Measurements from ENCODE around the gene SLC43A1. TPM values are rescaled to one million over a fixed set of nuclear protein-coding genes. Genes with fewer than 3 reads are reported as not detected.

Gene SLC43A1
- total RNA-seq, 1 donor from 2014 or later, result 16.2 TPM

GRCh38 chr11:57482782-57483561 is 32.5 kb downstream of the SLC43A1 start:
- no peak overlapping the region for H3K27ac Mint-ChIP-seq (ENCODE audit: unreplicated experiment)
- H3K27me3 Mint-ChIP-seq (ENCODE audit: unreplicated experiment), result peaks cover 44% of the 10 kb centered on the region
- DNase-seq (ENCODE audit: extremely low spot score, unreplicated experiment), result no peak
- H3K4me1 Mint-ChIP-seq (ENCODE audit: unreplicated experiment), result peaks cover 14% of the 10 kb centered on the region
- peak; percentile 81 for TF ChIP-seq CTCF (IDR thresholded peaks at IDR 0.05)
- H3K9me3 Mint-ChIP-seq (ENCODE audit: unreplicated experiment), result no peaks in the 10 kb centered on the region
- peaks cover 8% of the 10 kb centered on the region for H3K36me3 Mint-ChIP-seq (ENCODE audit: unreplicated experiment)
- H3K4me3 Mint-ChIP-seq (ENCODE audit: unreplicated experiment), result peak overlapping the region; percentile 55

GRCh38 chr11:57481915-57482781 is 33.4 kb downstream of the SLC43A1 start:
- no peaks in the 10 kb centered on the region for H3K9me3 Mint-ChIP-seq (ENCODE audit: unreplicated experiment)
- peaks cover 52% of the 10 kb centered on the region for H3K27me3 Mint-ChIP-seq (ENCODE audit: unreplicated experiment)
- H3K4me1 Mint-ChIP-seq (ENCODE audit: unreplicated experiment), result peaks cover 14% of the 10 kb centered on the region
- TF ChIP-seq CTCF (IDR thresholded peaks at IDR 0.05), result no peak
- DNase-seq (ENCODE audit: extremely low spot score, unreplicated experiment), result no peak
- H3K4me3 Mint-ChIP-seq (ENCODE audit: unreplicated experiment), result peak overlapping the region; percentile 55
- no peak overlapping the region for H3K27ac Mint-ChIP-seq (ENCODE audit: unreplicated experiment)
- H3K36me3 Mint-ChIP-seq (ENCODE audit: unreplicated experiment), result peaks cover 8% of the 10 kb centered on the region

GRCh38 chr11:57481315-57481714 is 34.2 kb downstream of the SLC43A1 start:
- no peak for TF ChIP-seq CTCF (IDR thresholded peaks at IDR 0.05)
- DNase-seq (ENCODE audit: extremely low spot score, unreplicated experiment), result no peak
- Mint-ChIP-seq H3K4me1 (ENCODE audit: unreplicated experiment) (peaks cover 18% of the 10 kb centered on the region), H3K9me3 (ENCODE audit: unreplicated experiment) (no peaks in the 10 kb centered on the region), H3K27ac (ENCODE audit: unreplicated experiment) (no peak overlapping the region), H3K36me3 (ENCODE audit: unreplicated experiment) (peaks cover 8% of the 10 kb centered on the region), H3K4me3 (ENCODE audit: unreplicated experiment) (no peak overlapping the region), H3K27me3 (ENCODE audit: unreplicated experiment) (peaks cover 56% of the 10 kb centered on the region)

GRCh38 chr11:57480409-57481137 is 34.9 kb downstream of the SLC43A1 start:
- peak; percentile 67 for TF ChIP-seq CTCF (IDR thresholded peaks at IDR 0.05)
- Mint-ChIP-seq H3K36me3 (ENCODE audit: unreplicated experiment) (peaks cover 5% of the 10 kb centered on the region), H3K4me3 (ENCODE audit: unreplicated experiment) (no peak overlapping the region), H3K27ac (ENCODE audit: unreplicated experiment) (no peak overlapping the region), H3K4me1 (ENCODE audit: unreplicated experiment) (peaks cover 20% of the 10 kb centered on the region), H3K27me3 (ENCODE audit: unreplicated experiment) (peaks cover 63% of the 10 kb centered on the region), H3K9me3 (ENCODE audit: unreplicated experiment) (no peaks in the 10 kb centered on the region)
- no peak for DNase-seq (ENCODE audit: extremely low spot score, unreplicated experiment)

Measured in osteocyte (in vitro differentiated cells).